Stimulated activated CD8-positive, alpha-beta memory T cell treated with anti-CD3 and anti-CD28 coated beads, Interleukin-12 subunit alpha, Interleukin-12 subunit beta, amount 100 ng/mL, for 1 hour (primary cell): ENCODE measurements around the gene LDLRAD3.
"Not testable (repeated sequence)": the region's sequence is repeated elsewhere in the genome, so short reads cannot be mapped to it uniquely, and the experiment has no call there.

Experiments
- DNase-seq: peaks from one replicate; pipeline ENCODE4 v3.0.0-alpha.2; 2020; ENCODE audit warnings: low read depth

LDLRAD3 gene

DNA sequence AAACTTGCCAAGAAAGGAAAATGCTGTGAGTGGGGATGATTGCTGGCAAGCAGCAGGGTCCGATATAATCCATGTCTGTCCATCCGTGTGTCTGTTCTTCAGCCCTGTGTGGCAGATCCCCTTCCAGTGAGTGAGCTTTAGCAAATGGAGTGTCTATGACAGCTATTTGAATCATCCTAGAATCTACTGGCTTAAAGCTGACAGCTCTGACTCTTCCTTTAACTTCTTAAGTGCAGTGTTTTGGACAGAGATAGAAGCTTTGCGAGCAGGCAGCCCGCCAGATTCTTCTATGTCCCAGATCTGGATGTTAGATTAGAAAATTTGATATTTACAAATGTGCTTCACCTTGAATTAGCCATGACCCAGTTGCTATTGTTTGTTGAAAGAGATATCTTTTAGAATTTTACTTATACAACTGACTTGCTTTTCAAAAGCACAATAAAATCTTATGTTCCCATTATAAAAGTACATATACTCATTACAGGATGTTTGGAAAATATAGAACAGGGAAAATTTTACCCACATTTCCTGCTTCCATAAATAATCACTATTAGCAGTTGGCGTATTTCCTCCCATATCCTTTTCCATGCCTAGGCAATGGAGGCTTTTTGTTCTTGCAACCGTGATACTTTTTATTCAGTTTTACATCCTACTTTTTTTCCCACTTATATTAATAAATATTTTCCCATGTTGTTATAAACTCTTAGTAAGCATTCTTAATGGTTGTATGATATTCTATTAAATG is 220.8 kb downstream of the LDLRAD3 start:
- no peak for DNase-seq

DNA sequence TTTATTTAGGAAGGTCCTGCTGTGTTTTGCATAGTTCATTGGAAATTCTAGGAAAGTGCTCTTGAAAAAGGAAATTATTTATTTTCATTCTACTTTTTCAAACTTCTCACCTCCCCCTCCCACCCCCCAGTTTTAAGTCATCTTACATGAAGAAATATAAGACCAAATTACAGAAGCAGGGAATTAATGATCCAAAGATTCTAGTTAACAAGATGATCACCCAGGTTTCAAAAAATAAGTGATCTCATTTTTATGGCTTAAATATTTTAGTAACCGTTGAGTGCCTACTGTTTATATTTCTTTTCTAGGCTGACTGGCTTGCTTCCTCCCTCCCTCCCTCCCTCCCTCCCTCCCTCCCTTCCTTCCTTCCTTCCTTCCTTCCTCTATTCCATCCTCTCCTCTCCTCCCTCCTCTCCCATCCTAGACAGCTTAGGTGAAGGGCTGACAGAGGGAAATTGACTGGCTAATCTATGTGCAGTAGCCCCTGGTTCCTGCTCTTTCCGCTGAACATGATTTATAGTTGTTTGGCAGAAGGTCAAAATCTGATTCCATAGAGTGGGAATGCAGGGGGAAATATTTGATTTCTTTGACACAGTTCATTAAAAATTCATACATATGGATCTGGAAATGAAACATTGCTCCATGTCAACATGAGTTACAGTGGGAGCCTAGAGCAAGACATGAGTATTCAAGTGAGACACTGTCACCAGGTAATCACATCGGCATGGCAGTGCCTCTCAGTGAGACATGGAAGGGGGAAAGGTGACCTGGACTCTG is 221.9 kb downstream of the LDLRAD3 start:
- DNase-seq, result no peak

- DNase-seq, result no peak
Observed at GRCh38 chr11:36167073-36167472, 223.2 kb downstream of the LDLRAD3 start.

DNA sequence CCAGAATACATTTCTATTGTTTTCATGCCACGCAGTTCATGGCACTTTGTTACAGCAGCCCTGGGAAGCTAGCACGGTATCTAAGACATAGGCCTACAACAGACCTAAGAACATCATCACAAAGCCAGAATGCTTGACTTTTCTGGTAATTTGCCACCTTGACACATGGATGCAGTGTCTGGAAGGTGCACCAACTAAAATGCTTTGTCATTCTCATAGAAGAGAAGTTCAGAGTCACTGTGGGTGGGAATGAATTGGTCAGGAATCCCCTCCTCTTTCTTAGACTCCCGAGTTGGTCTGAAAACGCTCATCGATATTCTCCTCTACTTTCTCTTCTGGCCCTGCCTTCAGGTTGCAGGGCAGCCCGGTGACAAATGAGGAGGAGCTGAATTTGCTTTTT is 223.9 kb downstream of the LDLRAD3 start:
- no peak for DNase-seq

GRCh38 chr11:36177836-36178235 is 234.0 kb downstream of the LDLRAD3 start:
- no peak for DNase-seq

- DNase-seq, result no peak
Observed at GRCh38 chr11:36186340-36187175, 242.7 kb downstream of the LDLRAD3 start.

- no peak for DNase-seq
Observed at GRCh38 chr11:36187622-36188021, 243.8 kb downstream of the LDLRAD3 start.

- not testable (repeated sequence) for DNase-seq
Observed at GRCh38 chr11:36189735-36190134, 245.9 kb downstream of the LDLRAD3 start.

DNA sequence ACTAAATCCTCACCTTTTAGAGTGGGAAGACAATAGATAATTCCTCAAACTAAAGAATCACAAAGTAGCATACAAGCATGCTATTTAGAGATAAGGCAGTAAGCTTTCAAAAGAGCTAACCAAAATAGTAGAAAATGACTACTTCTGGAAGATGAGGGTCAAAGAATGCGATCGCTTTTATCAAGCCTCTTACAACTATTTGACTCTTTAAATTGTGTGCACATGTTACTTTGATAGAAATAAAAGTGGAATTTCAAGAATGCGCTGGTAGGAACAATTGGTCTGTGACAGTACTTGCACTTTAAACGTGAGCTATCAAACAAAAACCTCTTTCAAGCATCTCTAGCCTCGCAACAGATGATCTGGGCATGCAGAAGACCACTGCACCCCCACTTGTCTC is 248.1 kb downstream of the LDLRAD3 start:
- no peak for DNase-seq

DNA sequence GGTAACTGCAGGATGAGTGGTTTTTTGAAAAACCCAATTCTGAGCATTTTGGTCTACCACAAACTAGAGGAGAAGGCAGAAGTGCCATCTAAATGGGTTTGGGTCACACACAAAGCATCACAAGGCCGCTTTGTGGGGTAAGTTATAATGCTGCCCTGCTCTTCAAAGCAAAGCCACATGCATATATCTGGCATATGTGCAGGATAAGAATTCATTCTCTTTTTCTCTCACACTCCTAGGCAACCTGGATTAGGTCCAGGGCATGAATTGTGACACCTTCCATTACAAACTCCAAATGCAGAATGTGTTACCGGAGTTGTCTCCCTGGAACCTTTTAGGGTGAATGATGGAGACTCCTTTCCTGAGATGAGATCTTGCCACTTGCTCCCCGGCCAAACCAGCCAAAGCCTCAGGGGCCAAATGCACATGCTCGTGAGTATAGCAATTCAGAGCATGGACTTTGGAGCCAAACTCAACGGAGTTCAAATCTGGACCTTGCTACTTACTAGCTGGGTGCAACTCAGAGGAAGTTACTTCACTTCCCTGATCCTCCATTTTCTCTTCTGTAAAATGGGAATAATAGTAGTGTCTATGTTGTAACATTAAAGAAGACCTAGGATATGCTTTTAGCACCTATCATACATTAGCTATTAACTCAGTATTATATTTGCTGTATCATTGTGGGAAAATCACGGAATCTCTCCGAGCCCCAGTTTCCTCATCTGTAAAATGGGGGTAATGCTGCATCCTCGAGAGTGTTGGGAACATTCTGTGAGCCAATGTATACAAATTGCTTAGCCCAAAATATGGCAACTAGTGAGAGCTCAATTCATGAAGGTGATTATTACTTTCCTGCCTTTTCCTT is 248.8 kb downstream of the LDLRAD3 start:
- DNase-seq, result no peak

DNA sequence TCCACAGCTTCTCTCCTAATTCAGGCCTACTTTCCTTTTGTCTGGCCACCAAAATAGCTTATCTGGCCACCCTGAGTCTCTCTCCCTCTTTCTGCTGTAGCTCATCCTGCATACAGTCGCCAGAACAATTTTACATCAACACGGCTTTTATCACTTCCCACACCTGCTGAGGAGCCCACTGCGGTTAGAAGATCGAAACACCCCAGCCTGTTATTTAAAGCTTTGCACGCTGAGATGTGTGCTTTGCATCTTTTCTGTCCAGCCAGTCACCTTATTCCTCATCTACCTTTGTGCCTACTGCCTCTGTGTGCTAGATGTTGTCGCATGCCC is 249.4 kb downstream of the LDLRAD3 start:
- DNase-seq, result no peak

- no peak for DNase-seq
Observed at GRCh38 chr11:36193721-36194120, 249.9 kb downstream of the LDLRAD3 start.

- DNase-seq, result no peak
Observed at GRCh38 chr11:36195496-36196354, 251.9 kb downstream of the LDLRAD3 start.

DNA sequence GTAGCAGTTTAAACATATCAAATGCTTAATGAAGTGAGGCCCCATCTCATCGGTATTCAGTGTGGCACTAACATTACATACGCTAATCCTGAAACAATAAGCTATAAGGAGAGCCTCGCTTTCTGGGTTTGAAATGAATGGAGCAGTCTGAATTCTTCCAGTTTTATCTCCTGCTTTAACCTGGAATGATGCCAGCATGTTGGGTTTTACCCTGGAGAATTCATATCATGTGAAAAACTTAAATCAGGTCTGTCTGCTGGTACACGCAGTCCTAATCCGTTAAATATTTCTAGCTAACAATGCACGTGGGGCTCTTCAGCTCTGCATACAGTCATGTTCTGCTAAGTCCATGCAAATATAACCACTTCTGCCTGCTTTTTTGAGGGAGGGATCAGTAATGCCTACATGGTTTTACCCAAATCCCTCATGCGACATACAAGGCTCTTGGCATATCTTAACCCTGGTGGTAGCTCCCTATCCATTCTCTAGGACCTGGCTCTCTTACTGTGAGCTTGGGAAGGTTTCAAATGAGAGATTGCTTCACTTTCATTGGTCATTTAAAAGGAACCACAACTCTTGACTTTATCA is 252.6 kb downstream of the LDLRAD3 start:
- no peak for DNase-seq

GRCh38 chr11:36201411-36201810 is 257.5 kb downstream of the LDLRAD3 start:
- DNase-seq, result no peak

- no peak for DNase-seq
Observed at GRCh38 chr11:36205536-36205935, 261.7 kb downstream of the LDLRAD3 start.

- no peak for DNase-seq
Observed at GRCh38 chr11:36210529-36210928, 266.7 kb downstream of the LDLRAD3 start.

DNA sequence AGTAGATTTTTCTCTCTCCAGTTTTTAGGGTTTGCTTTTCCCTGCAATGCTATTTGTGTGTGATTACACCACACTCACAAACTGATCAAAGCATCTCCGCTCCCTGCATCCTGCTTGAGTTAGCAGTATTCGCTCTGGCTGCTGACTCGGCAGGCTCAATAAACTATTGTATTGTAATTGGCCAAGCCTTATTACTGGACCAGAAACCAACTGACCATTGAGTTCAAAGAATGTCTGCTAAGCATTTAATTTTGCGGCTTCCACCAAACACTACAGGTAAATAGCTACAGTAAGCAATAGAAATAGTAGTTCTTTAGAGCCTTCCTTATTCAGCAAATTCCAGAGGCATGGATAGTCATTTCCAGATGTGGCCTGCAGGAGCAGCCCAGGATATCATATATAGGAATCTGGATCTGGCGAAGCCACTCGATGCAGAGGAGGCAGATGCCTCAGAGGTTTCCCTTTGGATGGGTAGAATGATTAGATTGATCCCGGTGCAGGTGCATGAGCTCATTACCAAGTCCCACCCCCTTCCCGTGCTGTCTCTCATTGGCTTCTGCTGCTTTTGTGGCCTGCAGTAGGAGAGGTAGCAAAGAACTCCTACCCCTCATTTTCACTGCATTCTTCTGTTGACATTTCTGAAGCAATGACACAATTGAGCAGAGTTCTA is 268.0 kb downstream of the LDLRAD3 start:
- no peak for DNase-seq

DNA sequence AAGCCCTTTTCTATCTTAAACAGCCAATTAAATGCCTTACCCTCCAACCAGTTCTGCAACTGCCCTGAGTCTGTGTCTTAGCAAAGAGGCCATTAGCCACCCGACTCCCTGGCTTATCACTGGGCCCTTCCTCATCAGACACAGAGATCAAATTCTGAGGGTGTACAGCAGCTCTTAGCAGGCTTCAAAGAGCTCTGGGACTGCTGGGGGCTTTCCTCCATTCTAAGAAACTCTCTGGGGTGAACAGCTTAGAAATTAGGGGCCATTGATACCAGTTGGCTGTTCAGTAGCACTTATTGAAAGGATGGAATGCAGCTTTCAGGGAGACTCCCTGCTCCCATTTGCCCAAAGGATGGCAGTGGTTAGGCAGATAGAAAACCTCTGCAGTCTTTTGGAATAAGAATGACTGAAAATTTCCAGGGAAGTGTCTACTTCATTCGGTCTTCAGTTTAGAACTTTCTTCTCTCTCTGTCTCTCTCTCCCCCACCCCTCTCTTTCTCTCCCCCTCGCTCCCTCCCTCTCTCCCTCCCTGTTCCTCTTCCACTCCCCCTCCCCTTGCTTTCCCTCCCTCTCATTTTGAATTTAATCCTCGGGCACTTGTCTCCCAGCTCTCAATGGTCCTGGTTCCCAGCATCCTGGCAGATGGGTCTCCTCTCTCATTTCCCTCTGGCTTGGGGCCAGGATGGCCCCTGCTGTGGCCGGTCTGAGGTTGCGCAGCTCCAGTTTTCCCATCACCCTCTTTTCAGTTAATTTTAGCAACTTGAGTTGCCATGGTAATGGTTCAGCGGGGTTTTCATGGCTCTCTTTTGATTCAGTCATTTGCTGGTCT is 268.9 kb downstream of the LDLRAD3 start:
- no peak for DNase-seq
